ENCODE measurements around the gene HCN3.

GRCh38 chr1:155293086-155293749 is 16.0 kb downstream of the HCN3 start:
- TF ChIP-seq CREB1 (IDR thresholded peaks at IDR 0.05) (no peak), EZH2 (IDR thresholded peaks at IDR 0.05; ENCODE audit: low read depth, low read length, severe bottlenecking) (no peak)

All from H1 (cell line).